IMR-90 (cell line): ENCODE data around the gene POU2AF1. TPM values are rescaled to one million over a fixed set of nuclear protein-coding genes. Genes with fewer than 3 reads are reported as not detected.

Source experiments
- ATAC-seq: fragments of 200-7000 bp; cut with Tn5 transposase; 2 replicates; pipeline ENCODE4 v1.9.1; 2020; ENCODE audit warnings: low read depth, mild to moderate bottlenecking, moderate library complexity
- BruUV-seq: library from RNA; stranded (reverse); fragments of 400-500 nt; replicated peaks from 2 replicates; lab custom pipeline; 2021; lab: Mats Ljungman, UMichigan
- CTCF ChIA-PET: fragments of 300-600 bp; formaldehyde crosslinking; extraction: SDS; loops from one replicate; lab custom pipeline; 2021; ENCODE audit warnings: antibody characterized with exemption; lab: Yijun Ruan, JAX
- POLR2A ChIA-PET: fragments of 300-600 bp; sonication (Branson Sonifier 250); formaldehyde crosslinking; loops from one replicate; lab custom pipeline; 2022; ENCODE audit warnings: antibody characterized with exemption; ENCODE audit not compliant: unreplicated experiment; lab: Charles Lee
- DNase-seq: peaks from one replicate; pipeline ENCODE4 v3.0.0; 2013
- H2AFZ ChIP-seq: replicated peaks from 2 replicates; pipeline ENCODE3; 2013; ENCODE audit warnings: low read length, mild to moderate bottlenecking; ENCODE audit not compliant: poor library complexity
- H2AK5ac ChIP-seq: 2 replicates; pipeline ENCODE4 v1.6.1; 2013; ENCODE audit warnings: low read depth, low read length, inconsistent platforms
- H2AK9ac ChIP-seq: replicated peaks from 2 replicates; pipeline ENCODE3; 2013; ENCODE audit warnings: mild to moderate bottlenecking, low read depth, low read length, moderate library complexity; ENCODE audit not compliant: poor library complexity
- H2BK120ac ChIP-seq: 2 replicates; pipeline ENCODE4 v1.6.1; 2013; ENCODE audit warnings: low read depth, low read length, inconsistent platforms
- H2BK15ac ChIP-seq: 3 replicates; pipeline ENCODE4 v1.6.1; 2013; ENCODE audit warnings: low read depth, low read length, inconsistent platforms
- H2BK20ac ChIP-seq: 2 replicates; pipeline ENCODE4 v1.6.1; 2013; ENCODE audit warnings: low read depth, mild to moderate bottlenecking, inconsistent platforms, low read length, moderate library complexity
- H2BK5ac ChIP-seq: 2 replicates; pipeline ENCODE4 v1.6.1; 2013; ENCODE audit warnings: mild to moderate bottlenecking, low read depth, low read length, inconsistent platforms; ENCODE audit not compliant: poor library complexity, severe bottlenecking
- H3K14ac ChIP-seq: replicated peaks from 2 replicates; pipeline ENCODE4 v1.6.1; 2013; ENCODE audit warnings: low read depth, low read length, inconsistent platforms
- H3K18ac ChIP-seq: 2 replicates; pipeline ENCODE4 v1.6.1; 2013; ENCODE audit warnings: low read depth, low read length, control low read depth
- H3K23ac ChIP-seq: 2 replicates; pipeline ENCODE4 v1.6.1; 2013; ENCODE audit warnings: low read depth, low read length, inconsistent platforms
- H3K27ac ChIP-seq: 2 replicates; pipeline ENCODE4 v1.5.1; 2013; ENCODE audit warnings: mild to moderate bottlenecking, control low read depth, low read length; ENCODE audit not compliant: insufficient read depth
- H3K27me3 ChIP-seq: 2 replicates; pipeline ENCODE4 v1.6.1; 2013; ENCODE audit warnings: low read length; ENCODE audit not compliant: control insufficient read depth, insufficient read depth
- H3K36me3 ChIP-seq: 2 replicates; pipeline ENCODE4 v1.6.1; 2013; ENCODE audit warnings: low read length, mixed read lengths; ENCODE audit not compliant: control insufficient read depth, insufficient read depth
- H3K4ac ChIP-seq: 2 replicates; pipeline ENCODE4 v1.6.1; 2013; ENCODE audit warnings: low read depth, low read length, inconsistent platforms
- H3K4me1 ChIP-seq: 2 replicates; pipeline ENCODE4 v1.6.1; 2013; ENCODE audit warnings: low read length, mixed read lengths; ENCODE audit not compliant: control insufficient read depth, insufficient read depth
- H3K4me2 ChIP-seq: 2 replicates; pipeline ENCODE4 v1.6.1; 2013; ENCODE audit warnings: low read depth, mild to moderate bottlenecking, control low read depth, low read length, moderate library complexity
- H3K4me3 ChIP-seq: 2 replicates; pipeline ENCODE4 v1.5.1; 2013; ENCODE audit warnings: low read depth, mild to moderate bottlenecking, control low read depth, low read length, moderate library complexity; ENCODE audit not compliant: insufficient read depth
- H3K56ac ChIP-seq: 2 replicates; pipeline ENCODE4 v1.6.1; 2013; ENCODE audit warnings: low read length, inconsistent platforms; ENCODE audit not compliant: insufficient read depth; ENCODE audit errors: extremely low read depth
- H3K79me1 ChIP-seq, 2 experiments: 2 replicates each; pipeline ENCODE4 v1.6.1; 2013; ENCODE audit warnings: low read length in 2 of 2, inconsistent platforms in 1 of 2, low read depth in 1 of 2
- H3K9ac ChIP-seq: 2 replicates; pipeline ENCODE4 v1.6.1; 2013; ENCODE audit warnings: low read depth, low read length, control low read depth
- H3K9me1 ChIP-seq: 2 replicates; pipeline ENCODE4 v1.6.1; 2013; ENCODE audit warnings: low read length, inconsistent platforms; ENCODE audit not compliant: insufficient read depth
- H3K9me3 ChIP-seq: 2 replicates; pipeline ENCODE4 v1.6.1; 2013; ENCODE audit warnings: low read length; ENCODE audit not compliant: control insufficient read depth, insufficient read depth
- H4K20me1 ChIP-seq: 2 replicates; pipeline ENCODE4 v1.6.1; 2013; ENCODE audit warnings: low read length, inconsistent platforms; ENCODE audit not compliant: insufficient read depth
- H4K5ac ChIP-seq: 2 replicates; pipeline ENCODE4 v1.6.1; 2013; ENCODE audit warnings: mild to moderate bottlenecking, low read depth, low read length, control low read depth
- H4K8ac ChIP-seq, 2 experiments: 2 replicates each; pipeline ENCODE4 v1.6.1; 2013; ENCODE audit warnings: low read depth in 2 of 2, low read length in 2 of 2, control low read depth in 1 of 2, inconsistent platforms in 1 of 2
- H4K91ac ChIP-seq: 2 replicates; pipeline ENCODE4 v1.6.1; 2013; ENCODE audit warnings: low read depth, low read length, inconsistent platforms; ENCODE audit not compliant: insufficient read depth
- MAFK ChIP-seq: IDR thresholded peaks from 2 replicates; pipeline ENCODE4 v1.6.1; 2012; ENCODE audit warnings: low read depth, low read length, improper control_type of control experiment
- MAZ ChIP-seq: IDR thresholded peaks from 2 replicates; pipeline ENCODE4 v1.6.1; 2012; ENCODE audit warnings: low read depth, mild to moderate bottlenecking, low read length, improper control_type of control experiment, moderate library complexity, borderline replicate concordance
- MXI1 ChIP-seq: IDR thresholded peaks from 2 replicates; pipeline ENCODE4 v1.6.1; 2012; ENCODE audit warnings: low read depth, mild to moderate bottlenecking, low read length, moderate library complexity, borderline replicate concordance
- POLR2A ChIP-seq: IDR thresholded peaks from 2 replicates; pipeline ENCODE4 v1.6.1; 2012; ENCODE audit warnings: mild to moderate bottlenecking, low read depth, low read length
- RAD21 ChIP-seq: IDR thresholded peaks from 2 replicates; pipeline ENCODE4 v1.6.1; 2012; ENCODE audit warnings: low read length, improper control_type of control experiment
- SMC3 ChIP-seq: fragments of 150-350 bp; IDR thresholded peaks from 2 replicates; pipeline ENCODE4 v1.6.1; 2016; ENCODE audit warnings: low read depth, mild to moderate bottlenecking, antibody characterized with exemption, low read length, moderate library complexity
- WGBS, 2 experiments: methylation state at CpG; one replicate each; pipeline versions ENCODE4 v1.1.5 to v1.1.7; 2013; ENCODE audit warnings: missing lambda C conversion rate in 2 of 2; ENCODE audit not compliant: insufficient read length in 1 of 2; ENCODE audit errors: extremely low coverage in 2 of 2; 5-methylcytosine and 5-hydroxymethylcytosine counted together
- dilution Hi-C: fragments of 300-500 bp; cut with HindIII; formaldehyde crosslinking; loops from one replicate; pipeline ENCODE4 v1.14.3; 2018; ENCODE audit warnings: low sequenced_read_pairs; ENCODE audit not compliant: unreplicated experiment
- in situ Hi-C: fragments of 300-500 bp; cut with MboI; formaldehyde crosslinking; loops from 3 replicates; pipeline ENCODE4 v1.14.3; 2019; ENCODE audit warnings: low sequenced_read_pairs, inconsistent platforms, mixed read lengths
- intact Hi-C: fragments of 100-400 bp; cut with micrococcal nuclease; formaldehyde crosslinking; loops from 2 replicates; pipeline ENCODE4 v1.10.0; 2022
- polyA plus RNA-seq, 3 experiments: library from polyadenylated mRNA; depleted of rRNA; stranded (reverse); fragments of >200 nt; gene quantifications; 2 replicates each; pipeline ENCODE4 v1.2.3, GENCODE V29; 2012; ENCODE audit warnings: low replicate concordance in 1 of 3
- total RNA-seq: library from RNA; depleted of rRNA; stranded (reverse); fragments of >200 nt; gene quantifications from 2 replicates; pipeline ENCODE4 v1.2.3, GENCODE V29; 2012
- TF ChIP-seq, protein P1 (sequence below): fragments of 150-350 bp; IDR thresholded peaks from 2 replicates; pipeline ENCODE4 v1.6.1; 2016; ENCODE audit warnings: low read depth, mild to moderate bottlenecking, low read length, moderate library complexity, borderline replicate concordance
- TF ChIP-seq, protein P2 (sequence below): conservative IDR thresholded peaks from 2 replicates; pipeline ENCODE4 v1.5.1; 2012; ENCODE audit warnings: mild to moderate bottlenecking, low read depth, low read length, improper control_type of control experiment

POU2AF1 gene
- total and polyA plus RNA-seq, 2 of the 4 experiments (the other 2 are of a cell fraction), result not detected

DNA sequence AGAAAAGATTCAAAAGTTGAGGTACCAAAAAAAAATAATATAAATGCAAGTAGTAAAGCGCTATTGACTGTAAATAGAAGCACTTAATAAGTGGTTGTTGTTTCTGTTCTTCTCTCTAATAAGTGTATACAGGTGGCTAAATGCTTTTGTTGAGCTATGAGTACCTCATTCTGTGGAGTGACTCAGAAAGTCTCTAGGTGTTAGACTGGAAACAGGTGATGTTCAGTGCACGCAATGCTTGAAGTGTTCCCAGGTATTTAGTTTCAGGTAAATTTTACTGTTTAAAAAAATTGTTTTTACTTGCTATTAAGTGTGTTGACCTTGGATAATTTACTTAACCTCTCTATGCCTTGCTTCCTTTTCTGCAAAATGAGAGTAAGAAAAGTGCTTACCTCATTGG lies 56.5 kb downstream of the POU2AF1 start:
- Histone ChIP-seq H3K36me3 (no peaks in the 10 kb centered on the region), H3K4me2 (no peak overlapping the region), H4K91ac (no peak overlapping the region), H3K9me3 (no peaks in the 10 kb centered on the region), H3K27me3 (peaks cover 6% of the 10 kb centered on the region), H4K8ac (no peak overlapping the region), H3K9me1 (0 out of 2 replicates have a peak, but pooled peaks cover 5% of the 10 kb centered on the region), H3K23ac (no peak overlapping the region), H2BK20ac (no peak overlapping the region), H3K4me1 (peaks cover 6% of the 10 kb centered on the region), H2BK120ac (no peak overlapping the region), H2BK5ac (no peak overlapping the region), H3K27ac (no peak overlapping the region), H3K79me1 (no peaks in the 10 kb centered on the region), H3K9ac (no peak overlapping the region), H3K4me3 (no peak overlapping the region), H3K18ac (no peak overlapping the region), H4K5ac (no peak overlapping the region), H2AFZ (no peak overlapping the region), H3K56ac (no peak overlapping the region), H2AK5ac (no peak overlapping the region), H2AK9ac (no peak overlapping the region), H2BK15ac (no peak overlapping the region), H3K14ac (no peak overlapping the region), H3K4ac (no peak overlapping the region), H4K20me1 (no peaks in the 10 kb centered on the region)
- intact Hi-C loops, result no loop called here
- POLR2A ChIA-PET, result no interaction called here
- no peak for TF ChIP-seq MXI1
- TF ChIP-seq, protein P1, sequence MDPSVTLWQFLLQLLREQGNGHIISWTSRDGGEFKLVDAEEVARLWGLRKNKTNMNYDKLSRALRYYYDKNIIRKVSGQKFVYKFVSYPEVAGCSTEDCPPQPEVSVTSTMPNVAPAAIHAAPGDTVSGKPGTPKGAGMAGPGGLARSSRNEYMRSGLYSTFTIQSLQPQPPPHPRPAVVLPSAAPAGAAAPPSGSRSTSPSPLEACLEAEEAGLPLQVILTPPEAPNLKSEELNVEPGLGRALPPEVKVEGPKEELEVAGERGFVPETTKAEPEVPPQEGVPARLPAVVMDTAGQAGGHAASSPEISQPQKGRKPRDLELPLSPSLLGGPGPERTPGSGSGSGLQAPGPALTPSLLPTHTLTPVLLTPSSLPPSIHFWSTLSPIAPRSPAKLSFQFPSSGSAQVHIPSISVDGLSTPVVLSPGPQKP, result no peak
- TF ChIP-seq SMC3, result no peak
- TF ChIP-seq MAZ, result no peak
- TF ChIP-seq RAD21, result no peak
- TF ChIP-seq POLR2A, result no peak
- TF ChIP-seq, protein P2, sequence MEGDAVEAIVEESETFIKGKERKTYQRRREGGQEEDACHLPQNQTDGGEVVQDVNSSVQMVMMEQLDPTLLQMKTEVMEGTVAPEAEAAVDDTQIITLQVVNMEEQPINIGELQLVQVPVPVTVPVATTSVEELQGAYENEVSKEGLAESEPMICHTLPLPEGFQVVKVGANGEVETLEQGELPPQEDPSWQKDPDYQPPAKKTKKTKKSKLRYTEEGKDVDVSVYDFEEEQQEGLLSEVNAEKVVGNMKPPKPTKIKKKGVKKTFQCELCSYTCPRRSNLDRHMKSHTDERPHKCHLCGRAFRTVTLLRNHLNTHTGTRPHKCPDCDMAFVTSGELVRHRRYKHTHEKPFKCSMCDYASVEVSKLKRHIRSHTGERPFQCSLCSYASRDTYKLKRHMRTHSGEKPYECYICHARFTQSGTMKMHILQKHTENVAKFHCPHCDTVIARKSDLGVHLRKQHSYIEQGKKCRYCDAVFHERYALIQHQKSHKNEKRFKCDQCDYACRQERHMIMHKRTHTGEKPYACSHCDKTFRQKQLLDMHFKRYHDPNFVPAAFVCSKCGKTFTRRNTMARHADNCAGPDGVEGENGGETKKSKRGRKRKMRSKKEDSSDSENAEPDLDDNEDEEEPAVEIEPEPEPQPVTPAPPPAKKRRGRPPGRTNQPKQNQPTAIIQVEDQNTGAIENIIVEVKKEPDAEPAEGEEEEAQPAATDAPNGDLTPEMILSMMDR, result no peak
- TF ChIP-seq MAFK, result no peak
- dilution Hi-C loops, result no loop called here
- ATAC-seq (no peak), DNase-seq (no peak)
- no CpG with 5 or more reads among the region's 2 CpGs for WGBS, 2 experiments
- in situ Hi-C loops, result no loop called here
- no TSS peak for BruUV-seq
- CTCF ChIA-PET, result no interaction called here
